Heart left ventricle (tissue), 13 donors: ENCODE results near the gene DSCAML1.

ENCODE experiments used
- POLR2A ChIP-seq, 2 donors: fragments of 450-650 bp; IDR thresholded peaks; one replicate each; pipeline ENCODE4 v1.6.1; 2017; ENCODE audit warnings: antibody characterized with exemption in 2 of 2, mild to moderate bottlenecking in 2 of 2, moderate library complexity in 2 of 2
- TF ChIP-seq, protein P1 (sequence below), 12 donors: fragments of 200-600 bp; sonication (generic) in 4 of 12; IDR thresholded peaks; one replicate each; pipeline versions ENCODE4 v1.5.0 to v1.8.0; 2018 to 2022; ENCODE audit warnings: antibody characterized with exemption in 12 of 12, mild to moderate bottlenecking in 5 of 12
- donor health status: ischemic (EF 13 %, LVEDD 7.1; RV severe dilation, severe dysfunction).
- donor health status: DM: no; HTN: yes; CAD: no.
- donor health status: DM: no; HTN: no; CAD: no.
- donor health status: ischemic (EF 25% LVEDD 6.9; RV normal size, moderate dysfunction).
- donor health status: ischemic (EF 25% LVEDD 5.7; RV mildly dilated, moderate dysfunction).
- donor health status: ischemic (EF 35%, LVEDD 5.7; RV mildly dilated, moderate dysfunction).
- donor health status: nonischemic (EF 11% LVEDD 7.7; RV severe dilation, severe dysfunction).
- donor health status: DM: yes; HTN: yes; CAD: no.
- donor health status: PGD.
- donor health status: ischemic (EF 29% LVEDD 5.4; RV normal size, mild dysfunction).
- donor health status: nonischemic (EF 23%, LVEDD 6.1; RV moderate dilation, normal function).

DNA sequence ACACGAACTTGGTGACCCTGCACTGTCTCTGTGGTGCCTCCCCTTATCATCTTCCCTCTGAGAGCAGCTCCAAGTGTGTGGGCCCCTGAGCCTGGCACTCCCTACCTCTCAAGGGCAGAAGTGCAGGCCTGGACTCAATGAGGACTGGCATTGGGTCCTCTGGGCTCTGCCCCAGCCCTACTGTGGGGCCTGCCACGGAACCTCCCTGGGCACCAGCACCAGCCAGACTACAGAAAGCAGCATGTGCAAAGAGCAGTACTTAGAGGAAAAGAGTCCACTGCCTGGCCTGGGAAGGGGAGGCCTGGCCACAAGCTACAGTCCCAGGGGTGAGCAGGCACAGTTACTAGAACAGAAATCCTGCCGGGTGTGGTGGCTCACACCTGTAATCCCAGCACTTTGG lies 222.5 kb downstream of the DSCAML1 start:
- no peak for TF ChIP-seq POLR2A (IDR thresholded peaks at IDR 0.05)
- TF ChIP-seq, protein P1, sequence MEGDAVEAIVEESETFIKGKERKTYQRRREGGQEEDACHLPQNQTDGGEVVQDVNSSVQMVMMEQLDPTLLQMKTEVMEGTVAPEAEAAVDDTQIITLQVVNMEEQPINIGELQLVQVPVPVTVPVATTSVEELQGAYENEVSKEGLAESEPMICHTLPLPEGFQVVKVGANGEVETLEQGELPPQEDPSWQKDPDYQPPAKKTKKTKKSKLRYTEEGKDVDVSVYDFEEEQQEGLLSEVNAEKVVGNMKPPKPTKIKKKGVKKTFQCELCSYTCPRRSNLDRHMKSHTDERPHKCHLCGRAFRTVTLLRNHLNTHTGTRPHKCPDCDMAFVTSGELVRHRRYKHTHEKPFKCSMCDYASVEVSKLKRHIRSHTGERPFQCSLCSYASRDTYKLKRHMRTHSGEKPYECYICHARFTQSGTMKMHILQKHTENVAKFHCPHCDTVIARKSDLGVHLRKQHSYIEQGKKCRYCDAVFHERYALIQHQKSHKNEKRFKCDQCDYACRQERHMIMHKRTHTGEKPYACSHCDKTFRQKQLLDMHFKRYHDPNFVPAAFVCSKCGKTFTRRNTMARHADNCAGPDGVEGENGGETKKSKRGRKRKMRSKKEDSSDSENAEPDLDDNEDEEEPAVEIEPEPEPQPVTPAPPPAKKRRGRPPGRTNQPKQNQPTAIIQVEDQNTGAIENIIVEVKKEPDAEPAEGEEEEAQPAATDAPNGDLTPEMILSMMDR (IDR thresholded peaks at IDR 0.05) = no peak
